ENCODE measurements around the gene CROCC2. TPM values are rescaled to one million over a fixed set of nuclear protein-coding genes. Genes with fewer than 3 reads are reported as not detected.

CROCC2 gene
- total RNA-seq, 6 donors from 2014 or later: 0.23 to 17.8 (median 7.6) TPM

DNA sequence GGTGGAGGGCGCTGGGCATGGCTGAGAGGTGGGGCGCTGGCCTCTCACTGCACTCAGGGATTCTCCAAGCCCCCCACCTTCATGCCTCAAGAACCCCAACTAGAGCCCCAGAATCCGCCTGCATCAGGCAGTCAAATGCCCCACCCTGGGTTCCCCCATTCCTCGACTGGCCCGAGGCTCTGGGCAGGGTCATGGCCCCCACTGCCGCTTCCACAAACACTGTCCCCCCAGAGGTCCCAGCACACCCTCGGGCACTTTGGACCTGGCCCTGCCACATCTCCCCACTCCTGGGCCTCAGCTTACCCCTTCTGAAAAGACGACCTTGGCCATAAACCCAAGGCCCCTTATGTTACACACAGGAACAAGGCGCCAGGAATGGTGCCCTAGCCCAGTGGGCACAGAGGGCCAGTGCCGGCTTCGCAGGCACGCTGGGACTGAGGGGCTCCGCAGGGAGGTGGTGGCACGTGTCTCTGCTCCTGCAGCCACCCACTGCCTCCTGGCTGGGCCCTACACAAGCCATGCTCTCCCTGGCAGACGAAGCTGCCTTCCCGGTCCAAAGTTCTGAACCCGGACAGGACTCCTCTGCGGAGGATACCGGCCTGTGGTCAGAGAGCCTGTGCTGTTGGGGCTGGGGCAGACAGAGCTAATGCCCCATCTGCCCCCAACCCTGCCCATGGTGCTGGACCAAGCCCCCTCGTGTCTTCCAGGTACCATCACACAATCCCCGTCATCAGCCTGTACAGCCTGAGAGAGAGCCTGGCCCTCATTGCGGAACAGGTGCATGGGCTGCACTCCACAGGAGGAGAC is 30.7 kb upstream of the CROCC2 start:
- Histone ChIP-seq H3K9me3 (no peaks in the 10 kb centered on the region), H3K27ac (no peak overlapping the region), H3K27me3 (no peaks in the 10 kb centered on the region), H3K4me1 (no peaks in the 10 kb centered on the region), H3K36me3 (no peaks in the 10 kb centered on the region), H3K4me3 (no peak overlapping the region)
- ATAC-seq (ENCODE audit: low FRiP score in 2 of 2): no peak
- DNase-seq: peak in 1 of 2 donors; percentile 54
- TF ChIP-seq POLR2A (IDR thresholded peaks at IDR 0.05): no peak
- 95% methylated on average over 4 to 22 of the region's 22 CpGs for WGBS, 2 donors

DNA sequence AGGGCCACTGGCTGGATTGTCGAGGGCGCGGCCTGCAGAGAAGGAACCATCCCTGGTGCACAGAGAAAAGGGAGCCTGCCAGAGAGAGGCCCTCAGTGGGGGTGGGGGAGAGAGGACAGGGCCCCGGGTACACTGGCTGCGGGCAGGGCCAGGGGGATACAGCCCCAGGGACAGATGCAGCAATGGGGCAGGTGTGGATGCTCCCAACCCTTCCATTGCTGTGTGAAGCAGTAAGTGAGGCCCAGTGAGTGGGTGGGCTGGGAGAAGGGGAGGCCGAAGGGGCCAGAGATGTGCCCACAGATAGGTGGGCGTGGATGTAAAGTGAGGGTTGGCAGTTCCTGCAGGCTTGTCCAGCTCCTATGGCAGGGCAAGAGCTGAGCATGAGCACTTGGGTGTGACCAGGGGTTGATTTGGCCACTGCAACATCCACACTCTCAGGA is 30.1 kb upstream of the CROCC2 start:
- Histone ChIP-seq H3K27me3 (no peaks in the 10 kb centered on the region), H3K9me3 (no peaks in the 10 kb centered on the region), H3K4me3 (no peak overlapping the region), H3K27ac (no peak overlapping the region), H3K36me3 (no peaks in the 10 kb centered on the region), H3K4me1 (no peaks in the 10 kb centered on the region)
- no peak for ATAC-seq (ENCODE audit: low FRiP score in 2 of 2)
- 69 to 79% methylated on average over 4 to 7 of the region's 7 CpGs for WGBS, 2 donors
- peak in 1 of 2 donors; percentile 41 for DNase-seq
- TF ChIP-seq EP300 (IDR thresholded peaks at IDR 0.05): no peak
- TF ChIP-seq POLR2AphosphoS5 (IDR thresholded peaks at IDR 0.05): no peak
- no peak for TF ChIP-seq POLR2A (IDR thresholded peaks at IDR 0.05)
- TF ChIP-seq, protein P1, sequence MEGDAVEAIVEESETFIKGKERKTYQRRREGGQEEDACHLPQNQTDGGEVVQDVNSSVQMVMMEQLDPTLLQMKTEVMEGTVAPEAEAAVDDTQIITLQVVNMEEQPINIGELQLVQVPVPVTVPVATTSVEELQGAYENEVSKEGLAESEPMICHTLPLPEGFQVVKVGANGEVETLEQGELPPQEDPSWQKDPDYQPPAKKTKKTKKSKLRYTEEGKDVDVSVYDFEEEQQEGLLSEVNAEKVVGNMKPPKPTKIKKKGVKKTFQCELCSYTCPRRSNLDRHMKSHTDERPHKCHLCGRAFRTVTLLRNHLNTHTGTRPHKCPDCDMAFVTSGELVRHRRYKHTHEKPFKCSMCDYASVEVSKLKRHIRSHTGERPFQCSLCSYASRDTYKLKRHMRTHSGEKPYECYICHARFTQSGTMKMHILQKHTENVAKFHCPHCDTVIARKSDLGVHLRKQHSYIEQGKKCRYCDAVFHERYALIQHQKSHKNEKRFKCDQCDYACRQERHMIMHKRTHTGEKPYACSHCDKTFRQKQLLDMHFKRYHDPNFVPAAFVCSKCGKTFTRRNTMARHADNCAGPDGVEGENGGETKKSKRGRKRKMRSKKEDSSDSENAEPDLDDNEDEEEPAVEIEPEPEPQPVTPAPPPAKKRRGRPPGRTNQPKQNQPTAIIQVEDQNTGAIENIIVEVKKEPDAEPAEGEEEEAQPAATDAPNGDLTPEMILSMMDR (IDR thresholded peaks at IDR 0.05): no peak

- no peaks in the 10 kb centered on the region for H3K27me3 ChIP-seq
- TF ChIP-seq POLR2AphosphoS5 (IDR thresholded peaks at IDR 0.05): no peak
- TF ChIP-seq EP300 (IDR thresholded peaks at IDR 0.05): no peak
- no peak for TF ChIP-seq POLR2A (IDR thresholded peaks at IDR 0.05)
- TF ChIP-seq, protein P1 (IDR thresholded peaks at IDR 0.05): no peak
- WGBS, 2 donors: 84 to 87% methylated on average over 13 to 18 of the region's 18 CpGs
- H3K4me1 ChIP-seq: no peaks in the 10 kb centered on the region
- no peak overlapping the region for H3K4me3 ChIP-seq
- DNase-seq (peak in 1 of 2 donors; percentile 68), ATAC-seq (ENCODE audit: low FRiP score in 2 of 2) (peak in 1 of 2 donors; percentile 11)
- H3K36me3 ChIP-seq: no peaks in the 10 kb centered on the region
- no peaks in the 10 kb centered on the region for H3K9me3 ChIP-seq
- no peak overlapping the region for H3K27ac ChIP-seq
Measured at GRCh38 chr2:240876475-240877251, 29.5 kb upstream of the CROCC2 start.

DNA sequence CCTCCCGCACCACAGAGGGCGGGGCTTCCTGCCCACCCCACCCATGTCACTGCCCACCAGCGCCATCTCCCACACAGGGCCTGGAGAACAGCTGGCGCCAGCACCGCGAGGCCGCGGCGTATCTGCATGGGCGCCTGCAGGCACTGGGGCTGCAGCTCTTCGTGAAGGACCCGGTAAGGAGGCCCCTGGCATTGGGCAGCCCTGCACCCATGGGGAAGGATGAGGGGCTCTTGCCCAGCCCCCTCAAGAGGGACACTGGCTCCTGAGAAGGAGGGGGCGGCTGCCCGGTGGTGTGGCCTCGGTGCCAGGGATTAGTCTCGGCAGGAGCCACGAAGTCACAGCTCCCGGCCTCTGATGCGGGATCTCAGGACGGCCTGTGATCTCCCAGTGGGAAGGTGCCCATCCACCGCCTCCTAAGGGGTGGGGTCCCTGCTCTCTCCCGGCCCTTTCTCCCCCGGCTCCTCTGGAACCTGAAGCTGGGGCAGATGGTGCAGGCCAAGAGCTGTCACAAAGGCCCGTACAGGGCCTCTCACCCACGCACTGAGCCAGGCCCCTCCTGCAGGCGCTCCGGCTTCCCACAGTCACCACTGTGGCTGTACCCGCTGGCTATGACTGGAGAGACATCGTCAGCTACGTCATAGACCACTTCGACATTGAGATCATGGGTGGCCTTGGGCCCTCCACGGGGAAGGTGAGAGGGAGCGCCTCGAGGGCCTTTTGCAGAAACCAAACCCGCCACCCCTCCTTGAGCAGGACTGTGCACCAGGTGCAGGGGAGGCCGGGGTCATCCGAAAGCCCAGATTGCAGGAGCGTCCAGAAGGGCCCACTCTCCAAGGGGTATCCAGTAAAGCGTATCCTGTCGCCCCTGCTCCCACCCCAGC is 28.4 kb upstream of the CROCC2 start:
- H3K36me3 ChIP-seq: no peaks in the 10 kb centered on the region
- no peak overlapping the region for H3K4me3 ChIP-seq
- H3K27me3 ChIP-seq: no peaks in the 10 kb centered on the region
- H3K9me3 ChIP-seq: no peaks in the 10 kb centered on the region
- ATAC-seq (ENCODE audit: low FRiP score in 2 of 2) (no peak), DNase-seq (peak in 1 of 2 donors; percentile 63)
- 92 to 95% methylated on average over 10 to 40 of the region's 40 CpGs for WGBS, 2 donors
- TF ChIP-seq POLR2AphosphoS5 (IDR thresholded peaks at IDR 0.05): no peak
- TF ChIP-seq, protein P1 (IDR thresholded peaks at IDR 0.05): no peak
- no peak for TF ChIP-seq EP300 (IDR thresholded peaks at IDR 0.05)
- no peak for TF ChIP-seq POLR2A (IDR thresholded peaks at IDR 0.05)
- no peaks in the 10 kb centered on the region for H3K4me1 ChIP-seq
- H3K27ac ChIP-seq: no peak overlapping the region
